Lung (tissue), 12 donors: ENCODE data around the gene DCDC2B. TPM values are rescaled to one million over a fixed set of nuclear protein-coding genes. Genes with fewer than 3 reads are reported as not detected.
A peak's percentile ranks its signal among the peaks of the same experiment; 100 is the strongest.

Experiments
- ATAC-seq: fragments of 200-7000 bp; cut with Tn5 transposase; one replicate; pipeline ENCODE4 v1.9.1; 2020; ENCODE audit warnings: moderate number of reproducible peaks; ENCODE audit not compliant: insufficient read depth, low FRiP score
- DNase-seq, 3 donors: peaks; one replicate each; pipeline ENCODE4 v3.0.0-alpha.2; 2013 to 2017
- H3K27ac ChIP-seq, 2 donors: one replicate each; pipeline ENCODE4 v1.5.1; 2013; ENCODE audit warnings: mild to moderate bottlenecking in 2 of 2, moderate library complexity in 2 of 2, control low read depth in 1 of 2, inconsistent platforms in 1 of 2, low read depth in 1 of 2, low read length in 1 of 2
- H3K27me3 ChIP-seq, 3 donors: one replicate each; pipeline ENCODE4 v1.5.1; 2013; ENCODE audit warnings: low read length in 2 of 3; ENCODE audit not compliant: control insufficient read depth in 3 of 3, insufficient read depth in 3 of 3
- H3K36me3 ChIP-seq, 4 donors: one replicate each; pipeline ENCODE4 v1.5.1; 2013; ENCODE audit warnings: low read length in 4 of 4, mild to moderate bottlenecking in 1 of 4, moderate library complexity in 1 of 4; ENCODE audit not compliant: control insufficient read depth in 4 of 4, insufficient read depth in 4 of 4
- H3K4me1 ChIP-seq, 5 donors: one replicate each; pipeline ENCODE4 v1.5.1; 2013; ENCODE audit warnings: low read length in 5 of 5, mild to moderate bottlenecking in 2 of 5, moderate library complexity in 1 of 5; ENCODE audit not compliant: control insufficient read depth in 5 of 5, insufficient read depth in 5 of 5
- H3K4me3 ChIP-seq: one replicate; pipeline ENCODE4 v1.5.1; 2013; ENCODE audit warnings: mild to moderate bottlenecking, control low read depth, moderate library complexity
- H3K9ac ChIP-seq, 2 donors: one replicate each; pipeline ENCODE4 v1.5.1; 2013; ENCODE audit warnings: low read length in 2 of 2, control low read depth in 1 of 2; ENCODE audit not compliant: insufficient read depth in 1 of 2
- H3K9me3 ChIP-seq, 4 donors: one replicate each; pipeline ENCODE4 v1.5.1; 2013; ENCODE audit warnings: low read length in 3 of 4, mild to moderate bottlenecking in 1 of 4, moderate library complexity in 1 of 4; ENCODE audit not compliant: control insufficient read depth in 4 of 4, insufficient read depth in 3 of 4
- CTCF ChIP-seq: IDR thresholded peaks from 2 replicates; pipeline ENCODE4 v1.5.1; 2012; ENCODE audit warnings: mild to moderate bottlenecking; ENCODE audit errors: control extremely low read depth, extremely low read depth
- WGBS, 2 donors: extraction: QIAGEN DNeasy Blood & Tissue Kit; methylation state at CpG; one replicate each; pipeline ENCODE4 v1.1.7; 2013; 5-methylcytosine and 5-hydroxymethylcytosine counted together
- polyA plus RNA-seq, 2 donors: library from polyadenylated mRNA; stranded (reverse); fragments of 200-250 nt; gene quantifications; one replicate each; pipeline ENCODE4 v1.2.1, GENCODE V29; 2013
- total RNA-seq, 2 donors: library from RNA; depleted of rRNA in 1 of 2; stranded (reverse); fragments of >200 nt in 1 of 2; gene quantifications; one replicate each; pipeline ENCODE4 v1.2.1, GENCODE V29; 2014 to 2021
- donor health status: control.
- donor health status: control.
- donor health status: Bipolar disorder and iron deficiency.
- donor health status: healthy.
- donor health status: DM: yes; HTN: yes; CAD: no.

The DCDC2B gene
- total and polyA plus RNA-seq, 4 donors = 3.5 to 10.0 (median 5.8) TPM

GRCh38 chr1:32216566-32216965 lies 7.7 kb downstream of the DCDC2B start:
- Histone ChIP-seq H3K27me3 (no peaks in the 10 kb centered on the region), H3K9ac (no peak overlapping the region), H3K9me3 (no peaks in the 10 kb centered on the region), H3K36me3 (peaks cover 0 to 34% (median 26%) of the 10 kb centered on the region in 4 donors), H3K4me3 (no peak overlapping the region), H3K4me1 (peaks cover 0 to 9% (median 7%) of the 10 kb centered on the region in 5 donors), H3K27ac (no peak overlapping the region)
- no peak for ATAC-seq
- WGBS, 2 donors = 64 to 88% methylated on average over 5 of the region's 5 CpGs
- no peak for DNase-seq
- no peak for TF ChIP-seq CTCF

- Histone ChIP-seq H3K4me3 (no peak overlapping the region), H3K4me1 (peaks cover 6 to 20% (median 11%) of the 10 kb centered on the region in 5 donors), H3K9me3 (no peaks in the 10 kb centered on the region), H3K27ac (no peak overlapping the region), H3K9ac (no peak overlapping the region), H3K27me3 (no peaks in the 10 kb centered on the region), H3K36me3 (peaks cover 0 to 38% (median 30%) of the 10 kb centered on the region in 4 donors)
- TF ChIP-seq CTCF = no peak
- DNase-seq (no peak), ATAC-seq (no peak)
- 85 to 97% methylated on average over 7 of the region's 7 CpGs for WGBS, 2 donors
Measured at GRCh38 chr1:32219022-32219421, 10.1 kb downstream of the DCDC2B start.

GRCh38 chr1:32220746-32221580 lies 12.1 kb downstream of the DCDC2B start:
- H3K4me1 ChIP-seq = peaks cover 6 to 20% (median 12%) of the 10 kb centered on the region in 5 donors
- WGBS, 2 donors = 94 to 95% methylated on average over 4 of the region's 4 CpGs
- no peak for DNase-seq

More at GRCh38 chr1:32220746-32221580, 12.1 kb downstream of the DCDC2B start:
- Histone ChIP-seq H3K4me3 (peak overlapping the region; percentile 83), H3K9ac (peak overlapping the region; percentile 46 to 64), H3K9me3 (no peaks in the 10 kb centered on the region), H3K36me3 (peaks cover under 1 to 37% (median 26%) of the 10 kb centered on the region in 4 donors), H3K27ac (peak overlapping the region; percentile 51 to 93), H3K27me3 (no peaks in the 10 kb centered on the region)
- TF ChIP-seq CTCF = no peak
- ATAC-seq = no peak
